Loucy (cell line): Measurements from ENCODE around the gene RABAC1.
"Not testable (repeated sequence)": the region's sequence is repeated elsewhere in the genome, so short reads cannot be mapped to it uniquely, and the experiment has no call there.

Source experiments
- H2AFZ ChIP-seq: fragments of 200-600 bp; sonication (generic); 2 replicates; pipeline ENCODE4 v1.6.0; 2016; ENCODE audit warnings: antibody characterized with exemption, mild to moderate bottlenecking, low read length, moderate library complexity
- H3F3A ChIP-seq: fragments of 200-600 bp; 2 replicates; pipeline ENCODE4 v1.6.0; 2016; ENCODE audit warnings: antibody characterized with exemption, low read depth, mild to moderate bottlenecking
- H3K27me3 ChIP-seq: fragments of 200-600 bp; sonication (generic); 2 replicates; pipeline ENCODE4 v1.6.1; 2014; ENCODE audit warnings: low read length, mild to moderate bottlenecking; ENCODE audit not compliant: insufficient read depth, poor library complexity, severe bottlenecking
- H3K36me3 ChIP-seq: fragments of 200-600 bp; sonication (generic); 2 replicates; pipeline ENCODE4 v1.6.1; 2016; ENCODE audit warnings: low read length; ENCODE audit not compliant: insufficient read depth
- H3K4me1 ChIP-seq: fragments of 200-600 bp; sonication (generic); 2 replicates; pipeline ENCODE4 v1.5.1; 2014; ENCODE audit warnings: low read length, mild to moderate bottlenecking; ENCODE audit not compliant: insufficient read depth, poor library complexity, severe bottlenecking
- H3K4me2 ChIP-seq: fragments of 200-600 bp; sonication (generic); 2 replicates; pipeline ENCODE4 v1.6.0; 2014; ENCODE audit warnings: antibody characterized with exemption, low read length, low read depth, mild to moderate bottlenecking; ENCODE audit not compliant: poor library complexity, severe bottlenecking
- H3K4me3 ChIP-seq: fragments of 200-600 bp; sonication (generic); 2 replicates; pipeline ENCODE4 v1.5.1; 2014; ENCODE audit warnings: low read length, mild to moderate bottlenecking, mixed read lengths; ENCODE audit not compliant: poor library complexity, severe bottlenecking
- H3K79me2 ChIP-seq: fragments of 200-600 bp; sonication (generic); 2 replicates; pipeline ENCODE4 v1.6.1; 2014; ENCODE audit warnings: low read length; ENCODE audit not compliant: insufficient read depth
- H3K9ac ChIP-seq: fragments of 200-600 bp; sonication (generic); 2 replicates; pipeline ENCODE4 v1.6.0; 2014; ENCODE audit warnings: mild to moderate bottlenecking, low read depth, low read length, moderate library complexity; ENCODE audit not compliant: poor library complexity, severe bottlenecking
- H3K9me2 ChIP-seq: fragments of 200-600 bp; sonication (generic); replicated peaks from 2 replicates; pipeline ENCODE4 v1.6.1; 2016; ENCODE audit warnings: low read depth, low read length, mixed read lengths
- H3K9me3 ChIP-seq: fragments of 200-600 bp; sonication (generic); 2 replicates; pipeline ENCODE4 v1.6.1; 2014; ENCODE audit warnings: mild to moderate bottlenecking, antibody characterized with exemption, low read length, low read depth; ENCODE audit not compliant: insufficient read depth
- H4K20me1 ChIP-seq: fragments of 200-600 bp; sonication (generic); 2 replicates; pipeline ENCODE4 v1.6.0; 2014; ENCODE audit warnings: antibody characterized with exemption, low read length, mild to moderate bottlenecking; ENCODE audit not compliant: insufficient read depth, poor library complexity, severe bottlenecking
- EZH2phosphoT487 ChIP-seq: fragments of 200-600 bp; IDR thresholded peaks from 2 replicates; pipeline ENCODE4 v1.6.1; 2018; ENCODE audit warnings: antibody characterized with exemption, mild to moderate bottlenecking, moderate library complexity, borderline replicate concordance
- TF ChIP-seq, protein P1 (sequence below): fragments of 200-600 bp; sonication (generic); conservative IDR thresholded peaks from 2 replicates; pipeline ENCODE4 v1.5.1; 2014; ENCODE audit warnings: mild to moderate bottlenecking, antibody characterized with exemption, low read length

Gene RABAC1

DNA sequence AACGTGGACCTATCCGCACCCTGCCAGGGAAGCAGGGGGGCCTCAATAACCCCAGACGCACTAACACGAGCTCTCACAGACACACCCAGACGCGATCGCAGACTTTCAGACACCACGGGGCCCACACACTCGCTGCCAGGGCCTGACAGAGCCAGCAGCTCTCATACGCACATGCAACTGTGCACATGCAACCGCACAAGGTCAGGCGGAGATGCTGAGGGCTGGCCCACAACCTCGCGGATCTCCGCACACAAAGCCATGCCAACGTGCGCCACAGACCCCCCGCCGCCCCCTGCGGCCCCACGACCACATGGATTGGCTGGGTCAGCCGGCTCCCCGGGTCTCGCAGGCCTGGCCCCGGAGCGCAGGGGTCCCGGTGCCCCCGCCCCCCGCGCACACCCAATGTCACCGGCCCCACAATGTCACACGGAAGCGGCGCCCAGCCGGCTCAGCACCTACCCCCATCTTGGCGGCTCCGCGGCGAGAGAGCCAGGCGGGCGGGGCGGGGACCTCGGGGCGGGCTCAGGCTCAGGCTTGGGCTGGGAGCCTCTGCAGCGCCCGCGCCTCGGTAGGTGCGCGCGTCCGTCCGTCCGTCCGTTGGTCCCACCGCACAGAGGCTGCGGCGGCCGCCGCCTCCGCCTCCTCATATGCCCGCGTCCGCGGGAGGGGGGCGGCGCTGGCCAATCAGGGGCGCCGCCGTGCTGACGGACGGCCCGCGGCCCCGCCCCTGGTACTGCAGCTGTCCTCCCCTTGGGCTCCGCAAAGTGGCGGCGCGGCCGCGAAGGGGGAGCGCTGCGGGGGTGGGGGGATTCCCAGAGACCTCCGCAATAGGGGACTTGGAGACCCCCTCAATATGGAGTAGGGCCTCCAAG lies 34.7 kb upstream of the RABAC1 start, which contains the start of gene ATP1A3:
ATP1A3 (minus strand) TSS at position 619 of the 872 bp plus-strand sequence; CDS start at position 465, 154 bp downstream.
- peaks cover 9% of the 10 kb centered on the region for H3K4me1 ChIP-seq
- peak within 1 kb of the TSS; percentile 73 for H3K9ac ChIP-seq
- peak within 1 kb of the TSS; percentile 91 for H3K4me2 ChIP-seq
- no peaks in the 10 kb centered on the region for H3K79me2 ChIP-seq
- peak within 1 kb of the TSS; percentile 84 for H3K4me3 ChIP-seq
- no peaks in the 10 kb centered on the region for H3K9me3 ChIP-seq
- H3K27me3 ChIP-seq: no peaks in the 10 kb centered on the region
- H3K36me3 ChIP-seq: no peaks in the 10 kb centered on the region
- peak within 1 kb of the TSS; percentile 99 for H2AFZ ChIP-seq
- H3F3A ChIP-seq: no peaks in the 10 kb centered on the region
- TF ChIP-seq, protein P1, sequence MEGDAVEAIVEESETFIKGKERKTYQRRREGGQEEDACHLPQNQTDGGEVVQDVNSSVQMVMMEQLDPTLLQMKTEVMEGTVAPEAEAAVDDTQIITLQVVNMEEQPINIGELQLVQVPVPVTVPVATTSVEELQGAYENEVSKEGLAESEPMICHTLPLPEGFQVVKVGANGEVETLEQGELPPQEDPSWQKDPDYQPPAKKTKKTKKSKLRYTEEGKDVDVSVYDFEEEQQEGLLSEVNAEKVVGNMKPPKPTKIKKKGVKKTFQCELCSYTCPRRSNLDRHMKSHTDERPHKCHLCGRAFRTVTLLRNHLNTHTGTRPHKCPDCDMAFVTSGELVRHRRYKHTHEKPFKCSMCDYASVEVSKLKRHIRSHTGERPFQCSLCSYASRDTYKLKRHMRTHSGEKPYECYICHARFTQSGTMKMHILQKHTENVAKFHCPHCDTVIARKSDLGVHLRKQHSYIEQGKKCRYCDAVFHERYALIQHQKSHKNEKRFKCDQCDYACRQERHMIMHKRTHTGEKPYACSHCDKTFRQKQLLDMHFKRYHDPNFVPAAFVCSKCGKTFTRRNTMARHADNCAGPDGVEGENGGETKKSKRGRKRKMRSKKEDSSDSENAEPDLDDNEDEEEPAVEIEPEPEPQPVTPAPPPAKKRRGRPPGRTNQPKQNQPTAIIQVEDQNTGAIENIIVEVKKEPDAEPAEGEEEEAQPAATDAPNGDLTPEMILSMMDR: no peak
- TF ChIP-seq EZH2phosphoT487: no peak
- H4K20me1 ChIP-seq: no peaks in the 10 kb centered on the region
- no peaks in the 10 kb centered on the region for H3K9me2 ChIP-seq

DNA sequence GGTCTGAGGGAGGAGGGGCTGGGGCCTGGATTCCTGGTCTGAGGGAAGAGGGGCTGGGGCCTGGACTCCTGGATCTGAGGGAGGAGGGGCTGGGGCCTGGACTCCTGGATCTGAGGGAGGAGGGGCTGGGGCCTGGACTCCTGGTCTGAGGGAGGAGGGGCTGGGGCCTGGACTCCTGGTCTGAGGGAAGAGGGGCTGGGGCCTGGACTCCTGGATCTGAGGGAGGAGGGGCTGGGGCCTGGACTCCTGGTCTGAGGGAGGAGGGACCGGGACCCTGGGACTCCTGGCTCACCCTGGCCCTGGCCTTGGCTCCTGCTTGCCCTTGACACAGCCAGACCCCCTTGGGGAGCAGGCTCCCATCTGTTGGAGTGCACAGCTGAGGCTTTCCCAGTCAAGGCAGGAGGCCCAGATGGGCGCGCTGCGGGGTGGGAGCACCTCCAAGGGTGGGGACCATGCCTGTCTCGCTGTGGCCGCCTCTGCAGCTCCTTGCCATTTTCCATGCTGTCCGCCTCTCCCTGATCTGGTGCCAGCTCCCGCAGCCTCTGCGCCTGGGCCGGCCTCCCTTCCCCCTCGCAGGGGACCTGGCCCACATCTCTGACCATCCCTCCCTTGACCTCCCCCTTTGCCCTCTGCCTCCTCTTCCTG lies 32.9 kb upstream of the RABAC1 start:
- H3K4me3 ChIP-seq, H3K27me3 ChIP-seq, H3K4me1 ChIP-seq, H3K9me3 ChIP-seq, H3F3A ChIP-seq, H3K36me3 ChIP-seq, H3K9ac ChIP-seq, H3K4me2 ChIP-seq, H2AFZ ChIP-seq, H4K20me1 ChIP-seq, H3K79me2 ChIP-seq, H3K9me2 ChIP-seq: not testable (repeated sequence)

DNA sequence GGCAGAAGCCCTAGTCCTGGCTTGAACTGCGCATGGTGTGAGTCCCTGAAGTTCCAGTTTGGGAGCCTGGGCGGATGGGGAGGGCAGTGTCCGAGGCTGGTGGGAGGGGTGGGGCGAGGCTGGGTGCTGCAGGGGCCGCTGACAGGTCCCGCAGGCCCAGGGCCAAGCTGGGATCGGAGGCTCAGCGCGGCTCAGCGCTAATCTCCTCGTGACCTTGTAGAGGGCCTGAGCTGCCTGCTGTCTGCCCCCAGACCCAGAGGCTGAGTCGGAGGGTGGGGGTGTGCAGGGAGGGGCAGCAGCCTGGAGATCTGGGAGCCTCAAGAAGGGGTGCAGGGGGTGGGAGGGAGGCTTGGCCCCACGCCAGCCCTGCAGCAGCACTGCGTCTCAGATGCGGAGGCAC lies 31.9 kb upstream of the RABAC1 start:
- Histone ChIP-seq H3K79me2 (no peaks in the 10 kb centered on the region), H3K36me3 (peaks cover 5% of the 10 kb centered on the region; the same call in 1 of the 2 replicates), H3K4me2 (no peak overlapping the region), H3K9me3 (no peaks in the 10 kb centered on the region), H3K27me3 (no peaks in the 10 kb centered on the region), H3K4me1 (peaks cover 9% of the 10 kb centered on the region), H3F3A (no peaks in the 10 kb centered on the region), H4K20me1 (no peaks in the 10 kb centered on the region), H3K4me3 (no peak overlapping the region), H3K9ac (no peak overlapping the region), H2AFZ (no peak overlapping the region), H3K9me2 (no peaks in the 10 kb centered on the region)
- TF ChIP-seq EZH2phosphoT487: no peak
- TF ChIP-seq, protein P1: no peak
